Body of pancreas (tissue), 4 donors: ENCODE measurements around the gene TMEM168.

Experiments
- POLR2A ChIP-seq, 3 donors: fragments of 450-650 bp; IDR thresholded peaks; one replicate each; pipeline ENCODE4 v1.6.1; 2016; ENCODE audit warnings: antibody characterized with exemption in 3 of 3, mild to moderate bottlenecking in 2 of 3
- TF ChIP-seq, protein P1 (sequence below), 7 experiments: fragments of 450-650 bp in 4 of 7; fragments of 200-600 bp in 3 of 7; sonication (generic) in 3 of 7; IDR thresholded peaks; one replicate each; pipeline ENCODE4 v1.5.1; 2016 to 2019; ENCODE audit warnings: antibody characterized with exemption in 7 of 7

DNA sequence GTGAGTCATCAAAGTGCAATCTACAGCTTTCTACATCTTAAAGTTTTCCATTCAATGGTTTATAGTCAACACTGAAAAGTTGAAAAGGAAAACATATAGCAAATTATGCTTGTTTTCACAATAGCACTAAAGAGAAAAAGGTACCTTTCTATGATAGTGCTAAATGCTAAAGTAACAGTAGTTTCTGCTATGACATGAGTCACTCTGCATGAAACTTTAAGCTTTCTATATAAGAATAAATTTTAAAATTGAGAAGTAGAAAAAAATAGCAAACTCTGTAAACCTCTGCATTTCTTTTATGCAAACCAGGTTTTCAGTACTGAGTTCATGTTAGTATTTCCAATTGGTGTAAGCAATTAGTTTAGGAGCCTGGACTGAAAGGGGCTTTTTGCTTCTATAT, 31.2 kb upstream of the TMEM168 start:
- TF ChIP-seq, protein P1, sequence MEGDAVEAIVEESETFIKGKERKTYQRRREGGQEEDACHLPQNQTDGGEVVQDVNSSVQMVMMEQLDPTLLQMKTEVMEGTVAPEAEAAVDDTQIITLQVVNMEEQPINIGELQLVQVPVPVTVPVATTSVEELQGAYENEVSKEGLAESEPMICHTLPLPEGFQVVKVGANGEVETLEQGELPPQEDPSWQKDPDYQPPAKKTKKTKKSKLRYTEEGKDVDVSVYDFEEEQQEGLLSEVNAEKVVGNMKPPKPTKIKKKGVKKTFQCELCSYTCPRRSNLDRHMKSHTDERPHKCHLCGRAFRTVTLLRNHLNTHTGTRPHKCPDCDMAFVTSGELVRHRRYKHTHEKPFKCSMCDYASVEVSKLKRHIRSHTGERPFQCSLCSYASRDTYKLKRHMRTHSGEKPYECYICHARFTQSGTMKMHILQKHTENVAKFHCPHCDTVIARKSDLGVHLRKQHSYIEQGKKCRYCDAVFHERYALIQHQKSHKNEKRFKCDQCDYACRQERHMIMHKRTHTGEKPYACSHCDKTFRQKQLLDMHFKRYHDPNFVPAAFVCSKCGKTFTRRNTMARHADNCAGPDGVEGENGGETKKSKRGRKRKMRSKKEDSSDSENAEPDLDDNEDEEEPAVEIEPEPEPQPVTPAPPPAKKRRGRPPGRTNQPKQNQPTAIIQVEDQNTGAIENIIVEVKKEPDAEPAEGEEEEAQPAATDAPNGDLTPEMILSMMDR (IDR thresholded peaks at IDR 0.05): no peak
- TF ChIP-seq POLR2A (IDR thresholded peaks at IDR 0.05): no peak
